HG02623 (cell line): ENCODE results near the gene PRSS37.
A peak's percentile ranks its signal among the peaks of the same experiment; 100 is the strongest.
"Not testable (repeated sequence)": the region's sequence is repeated elsewhere in the genome, so short reads cannot be mapped to it uniquely, and the experiment has no call there.

Experiments used
- ATAC-seq: cut with Tn5 transposase; IDR thresholded peaks from one replicate; pipeline ENCODE4 v1.9.1; 2021; ENCODE audit warnings: moderate library complexity; ENCODE audit not compliant: unreplicated experiment

The PRSS37 gene

GRCh38 chr7:141841385-141841784 is at the start of gene PRSS37:
TSS of gene PRSS37 (minus strand) at chr7:141841485. CDS start at chr7:141841049, 436 bp downstream.
- no peak for ATAC-seq

GRCh38 chr7:141889321-141889720 is 48.0 kb upstream of the PRSS37 start:
- ATAC-seq: no peak

GRCh38 chr7:141884539-141885225 is 43.4 kb upstream of the PRSS37 start:
- peak; percentile 61 for ATAC-seq

GRCh38 chr7:141880960-141881359 is 39.7 kb upstream of the PRSS37 start:
- no peak for ATAC-seq

GRCh38 chr7:141877365-141877764 is 36.1 kb upstream of the PRSS37 start:
- no peak for ATAC-seq

GRCh38 chr7:141876371-141876770 is 35.1 kb upstream of the PRSS37 start:
- ATAC-seq: no peak

GRCh38 chr7:141875453-141875852 is 34.2 kb upstream of the PRSS37 start:
- no peak for ATAC-seq

GRCh38 chr7:141874787-141875186 is 33.5 kb upstream of the PRSS37 start:
- no peak for ATAC-seq

GRCh38 chr7:141872931-141873330 is 31.6 kb upstream of the PRSS37 start:
- no peak for ATAC-seq

GRCh38 chr7:141866974-141867373 is 25.7 kb upstream of the PRSS37 start:
- no peak for ATAC-seq

GRCh38 chr7:141864765-141865447 is 23.6 kb upstream of the PRSS37 start:
- ATAC-seq: no peak

GRCh38 chr7:141860207-141860606 is 18.9 kb upstream of the PRSS37 start:
- no peak for ATAC-seq

- no peak for ATAC-seq
Observed at GRCh38 chr7:141847996-141848395, 6.7 kb upstream of the PRSS37 start.

- ATAC-seq: no peak
Observed at GRCh38 chr7:141844256-141844655, 3.0 kb upstream of the PRSS37 start.

GRCh38 chr7:141842904-141843303 is 1.6 kb upstream of the PRSS37 start:
- ATAC-seq: no peak

GRCh38 chr7:141840708-141841107 is 577 bp downstream of the PRSS37 start:
- no peak for ATAC-seq

- ATAC-seq: no peak
Observed at GRCh38 chr7:141839256-141839655, 2.0 kb downstream of the PRSS37 start.

GRCh38 chr7:141838581-141838980 is 2.7 kb downstream of the PRSS37 start:
- ATAC-seq: no peak

GRCh38 chr7:141837683-141838082 is 3.6 kb downstream of the PRSS37 start:
- ATAC-seq: no peak

GRCh38 chr7:141822432-141822831 is 18.9 kb downstream of the PRSS37 start:
- ATAC-seq: not testable (repeated sequence)

GRCh38 chr7:141820067-141820466 is 21.2 kb downstream of the PRSS37 start:
- ATAC-seq: no peak

- no peak for ATAC-seq
Observed at GRCh38 chr7:141792526-141792925, 48.8 kb downstream of the PRSS37 start.

- ATAC-seq: no peak
Observed at GRCh38 chr7:141789917-141790316, 51.4 kb downstream of the PRSS37 start, which contains the start of gene TAS2R5. TSS of gene TAS2R5 (plus strand) at chr7:141790217. CDS start at chr7:141790362, 145 bp downstream.
